ENCODE results near the gene PLAC9.

GRCh38 chr10:80191589-80192270 is 59.2 kb downstream of the PLAC9 start:
- TF ChIP-seq CTCF (IDR thresholded peaks at IDR 0.05) (no peak), POLR2A (IDR thresholded peaks at IDR 0.05) (no peak), EP300 (IDR thresholded peaks at IDR 0.05) (no peak)
